ENCODE data around the gene GARS1.

Gene GARS1

DNA sequence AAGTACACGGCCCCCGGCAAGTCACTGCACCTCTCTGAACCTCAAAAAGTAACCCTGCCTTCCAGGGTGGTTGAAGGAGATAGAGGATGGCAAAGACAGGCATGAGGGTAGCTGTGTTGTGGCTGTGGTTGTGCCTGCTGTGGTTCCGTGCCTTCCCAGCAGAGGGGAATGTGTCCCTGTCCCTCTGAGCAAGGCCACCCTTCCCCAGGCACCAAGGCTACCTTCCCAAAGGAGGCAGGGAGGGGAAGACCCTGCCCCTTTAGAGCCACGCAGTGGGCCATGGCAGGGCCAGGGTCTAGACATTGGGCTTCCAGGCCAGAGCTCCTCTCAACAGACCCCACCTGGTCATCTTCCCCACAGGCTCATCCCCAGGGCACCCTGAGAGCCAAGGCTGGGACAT lies 68.7 kb downstream of the GARS1 start:
- H3K27me3 ChIP-seq (ENCODE audit: insufficient read depth, poor library complexity, severe bottlenecking) = no peaks in the 10 kb centered on the region

DNA sequence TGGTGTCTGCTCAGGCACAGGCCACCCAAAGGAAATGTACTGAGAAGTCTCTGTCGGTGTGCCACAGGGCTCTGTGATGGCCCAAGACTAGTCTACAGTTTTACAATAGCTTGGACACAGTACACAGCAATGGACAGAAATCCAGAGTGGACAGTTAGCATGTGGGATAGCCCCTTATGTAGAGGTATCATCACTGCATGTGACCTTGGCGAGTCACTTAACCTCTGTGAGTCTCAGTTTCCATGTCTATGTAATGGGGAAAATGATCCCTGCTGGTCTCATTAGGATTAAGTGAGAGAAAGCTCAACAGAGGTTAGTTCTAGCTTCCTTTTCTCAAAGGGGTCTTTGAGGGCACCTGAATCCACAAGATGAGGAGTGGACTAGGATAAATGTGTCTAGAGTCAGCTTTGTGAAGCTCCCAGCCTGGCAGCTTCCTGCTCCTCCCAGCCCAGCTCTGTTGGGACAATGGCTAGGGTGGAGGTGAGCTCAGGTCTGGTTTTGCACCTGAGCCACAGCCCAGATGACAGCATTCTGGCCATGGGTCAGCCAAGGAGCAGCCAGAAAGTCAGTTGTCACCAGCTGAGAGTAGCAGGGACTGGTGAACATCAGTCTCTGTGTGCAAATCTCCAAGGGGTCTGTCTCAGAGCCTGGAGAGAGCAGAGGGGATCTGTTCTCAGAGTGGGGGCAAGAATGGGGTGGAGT lies 69.7 kb downstream of the GARS1 start:
- no peak overlapping the region for H3K27ac ChIP-seq (replicated peaks)
- DNase-seq (ENCODE audit: low read depth in 1 of 2, low spot score in 1 of 2) = no peak
- H3K27me3 ChIP-seq (ENCODE audit: insufficient read depth, poor library complexity, severe bottlenecking) = no peaks in the 10 kb centered on the region
- TF ChIP-seq, protein P1, sequence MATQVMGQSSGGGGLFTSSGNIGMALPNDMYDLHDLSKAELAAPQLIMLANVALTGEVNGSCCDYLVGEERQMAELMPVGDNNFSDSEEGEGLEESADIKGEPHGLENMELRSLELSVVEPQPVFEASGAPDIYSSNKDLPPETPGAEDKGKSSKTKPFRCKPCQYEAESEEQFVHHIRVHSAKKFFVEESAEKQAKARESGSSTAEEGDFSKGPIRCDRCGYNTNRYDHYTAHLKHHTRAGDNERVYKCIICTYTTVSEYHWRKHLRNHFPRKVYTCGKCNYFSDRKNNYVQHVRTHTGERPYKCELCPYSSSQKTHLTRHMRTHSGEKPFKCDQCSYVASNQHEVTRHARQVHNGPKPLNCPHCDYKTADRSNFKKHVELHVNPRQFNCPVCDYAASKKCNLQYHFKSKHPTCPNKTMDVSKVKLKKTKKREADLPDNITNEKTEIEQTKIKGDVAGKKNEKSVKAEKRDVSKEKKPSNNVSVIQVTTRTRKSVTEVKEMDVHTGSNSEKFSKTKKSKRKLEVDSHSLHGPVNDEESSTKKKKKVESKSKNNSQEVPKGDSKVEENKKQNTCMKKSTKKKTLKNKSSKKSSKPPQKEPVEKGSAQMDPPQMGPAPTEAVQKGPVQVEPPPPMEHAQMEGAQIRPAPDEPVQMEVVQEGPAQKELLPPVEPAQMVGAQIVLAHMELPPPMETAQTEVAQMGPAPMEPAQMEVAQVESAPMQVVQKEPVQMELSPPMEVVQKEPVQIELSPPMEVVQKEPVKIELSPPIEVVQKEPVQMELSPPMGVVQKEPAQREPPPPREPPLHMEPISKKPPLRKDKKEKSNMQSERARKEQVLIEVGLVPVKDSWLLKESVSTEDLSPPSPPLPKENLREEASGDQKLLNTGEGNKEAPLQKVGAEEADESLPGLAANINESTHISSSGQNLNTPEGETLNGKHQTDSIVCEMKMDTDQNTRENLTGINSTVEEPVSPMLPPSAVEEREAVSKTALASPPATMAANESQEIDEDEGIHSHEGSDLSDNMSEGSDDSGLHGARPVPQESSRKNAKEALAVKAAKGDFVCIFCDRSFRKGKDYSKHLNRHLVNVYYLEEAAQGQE (IDR thresholded peaks at IDR 0.05; ENCODE audit: insufficient replicate concordance, low read depth) = no peak
- TF ChIP-seq, protein P2, sequence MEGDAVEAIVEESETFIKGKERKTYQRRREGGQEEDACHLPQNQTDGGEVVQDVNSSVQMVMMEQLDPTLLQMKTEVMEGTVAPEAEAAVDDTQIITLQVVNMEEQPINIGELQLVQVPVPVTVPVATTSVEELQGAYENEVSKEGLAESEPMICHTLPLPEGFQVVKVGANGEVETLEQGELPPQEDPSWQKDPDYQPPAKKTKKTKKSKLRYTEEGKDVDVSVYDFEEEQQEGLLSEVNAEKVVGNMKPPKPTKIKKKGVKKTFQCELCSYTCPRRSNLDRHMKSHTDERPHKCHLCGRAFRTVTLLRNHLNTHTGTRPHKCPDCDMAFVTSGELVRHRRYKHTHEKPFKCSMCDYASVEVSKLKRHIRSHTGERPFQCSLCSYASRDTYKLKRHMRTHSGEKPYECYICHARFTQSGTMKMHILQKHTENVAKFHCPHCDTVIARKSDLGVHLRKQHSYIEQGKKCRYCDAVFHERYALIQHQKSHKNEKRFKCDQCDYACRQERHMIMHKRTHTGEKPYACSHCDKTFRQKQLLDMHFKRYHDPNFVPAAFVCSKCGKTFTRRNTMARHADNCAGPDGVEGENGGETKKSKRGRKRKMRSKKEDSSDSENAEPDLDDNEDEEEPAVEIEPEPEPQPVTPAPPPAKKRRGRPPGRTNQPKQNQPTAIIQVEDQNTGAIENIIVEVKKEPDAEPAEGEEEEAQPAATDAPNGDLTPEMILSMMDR (IDR thresholded peaks at IDR 0.05; ENCODE audit: insufficient read depth, low read length) = no peak
- TF ChIP-seq POLR2AphosphoS5 (IDR thresholded peaks at IDR 0.05; ENCODE audit: low read depth) (no peak), SPI1 (IDR thresholded peaks at IDR 0.05; ENCODE audit: borderline replicate concordance, low read depth) (no peak), GABPA (IDR thresholded peaks at IDR 0.05; ENCODE audit: low read depth) (no peak)
- H3K4me3 ChIP-seq (replicated peaks; ENCODE audit: insufficient read depth, low read length) = no peak overlapping the region

More for the DNA sequence above, 68.7 kb downstream of the GARS1 start:
- Histone ChIP-seq H3K4me3 (replicated peaks; ENCODE audit: insufficient read depth, low read length) (no peak overlapping the region), H3K27ac (replicated peaks) (no peak overlapping the region)
- no peak for DNase-seq (ENCODE audit: low read depth in 1 of 2, low spot score in 1 of 2)
- TF ChIP-seq, protein P2 (IDR thresholded peaks at IDR 0.05; ENCODE audit: insufficient read depth, low read length) = no peak
- TF ChIP-seq SPI1 (IDR thresholded peaks at IDR 0.05; ENCODE audit: borderline replicate concordance, low read depth) (no peak), GABPA (IDR thresholded peaks at IDR 0.05; ENCODE audit: low read depth) (no peak)
- TF ChIP-seq, protein P1 (IDR thresholded peaks at IDR 0.05; ENCODE audit: insufficient replicate concordance, low read depth) = no peak

DNA sequence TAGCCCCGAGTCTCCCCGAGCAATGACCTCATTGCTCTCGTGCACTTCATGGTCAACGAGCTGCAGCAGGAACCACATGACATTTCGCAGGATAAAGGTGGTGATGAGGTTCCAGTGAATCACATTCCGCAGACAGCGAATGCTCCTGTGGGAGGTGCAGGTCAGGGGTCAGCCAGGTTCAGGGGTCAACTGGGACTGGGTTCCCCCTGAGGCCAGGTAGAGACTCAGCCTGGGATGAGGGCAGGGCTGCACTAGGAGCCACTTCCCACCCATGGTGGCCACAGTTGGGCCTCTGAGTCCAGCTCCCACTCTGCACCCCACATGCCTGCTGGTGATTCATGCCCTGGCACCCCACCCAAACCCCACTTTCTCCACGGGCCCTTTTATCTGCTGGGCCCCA lies 70.4 kb downstream of the GARS1 start:
- H3K4me3 ChIP-seq (replicated peaks; ENCODE audit: insufficient read depth, low read length) = no peak overlapping the region
- no peaks in the 10 kb centered on the region for H3K27me3 ChIP-seq (ENCODE audit: insufficient read depth, poor library complexity, severe bottlenecking)
- H3K27ac ChIP-seq (replicated peaks) = no peak overlapping the region
- no peak for DNase-seq (ENCODE audit: low read depth in 1 of 2, low spot score in 1 of 2)
- TF ChIP-seq SPI1 (IDR thresholded peaks at IDR 0.05; ENCODE audit: borderline replicate concordance, low read depth) = no peak
- TF ChIP-seq, protein P2 (IDR thresholded peaks at IDR 0.05; ENCODE audit: insufficient read depth, low read length) = no peak
- TF ChIP-seq GABPA (IDR thresholded peaks at IDR 0.05; ENCODE audit: low read depth) = no peak
- no peak for TF ChIP-seq POLR2AphosphoS5 (IDR thresholded peaks at IDR 0.05; ENCODE audit: low read depth)

DNA sequence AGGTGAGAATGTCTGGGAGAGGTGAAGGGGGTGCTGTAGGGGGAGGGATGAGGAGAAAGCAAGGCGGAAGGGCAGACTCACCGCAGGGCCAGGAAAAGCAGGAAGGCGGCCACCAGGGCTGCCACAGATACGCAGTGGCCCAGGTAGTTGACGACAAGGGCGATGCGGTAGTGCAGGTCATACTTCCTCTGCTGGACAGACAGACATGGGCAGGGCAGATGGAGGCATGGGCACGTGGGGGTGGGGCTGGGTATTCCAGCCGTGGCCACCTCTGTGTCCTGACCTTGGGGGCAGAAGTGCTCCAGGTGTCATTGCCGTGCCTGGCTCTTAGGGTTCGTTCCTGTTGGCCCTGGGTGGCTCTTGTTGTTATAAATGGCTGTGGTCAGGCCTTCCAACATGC lies 70.8 kb downstream of the GARS1 start:
- no peaks in the 10 kb centered on the region for H3K27me3 ChIP-seq (ENCODE audit: insufficient read depth, poor library complexity, severe bottlenecking)
- DNase-seq (ENCODE audit: low read depth in 1 of 2, low spot score in 1 of 2) = no peak
- no peak for TF ChIP-seq GABPA (IDR thresholded peaks at IDR 0.05; ENCODE audit: low read depth)
- TF ChIP-seq POLR2AphosphoS5 (IDR thresholded peaks at IDR 0.05; ENCODE audit: low read depth) = no peak
- H3K4me3 ChIP-seq (replicated peaks; ENCODE audit: insufficient read depth, low read length) = no peak overlapping the region
- no peak overlapping the region for H3K27ac ChIP-seq (replicated peaks)

Measured in HL-60 (cell line).